Activated CD8-positive, alpha-beta memory T cell treated with anti-CD3 and anti-CD28 coated beads, Interleukin-2, amount 50 U/mL, for 4 hours (primary cell): ENCODE measurements around the gene ITK.
A peak's percentile ranks its signal among the peaks of the same experiment; 100 is the strongest.

Experiments
- DNase-seq: peaks from one replicate; pipeline ENCODE4 v3.0.0-alpha.2; 2020

Gene ITK

GRCh38 chr5:157248821-157249470 is 68.3 kb downstream of the ITK start:
- no peak for DNase-seq

DNA sequence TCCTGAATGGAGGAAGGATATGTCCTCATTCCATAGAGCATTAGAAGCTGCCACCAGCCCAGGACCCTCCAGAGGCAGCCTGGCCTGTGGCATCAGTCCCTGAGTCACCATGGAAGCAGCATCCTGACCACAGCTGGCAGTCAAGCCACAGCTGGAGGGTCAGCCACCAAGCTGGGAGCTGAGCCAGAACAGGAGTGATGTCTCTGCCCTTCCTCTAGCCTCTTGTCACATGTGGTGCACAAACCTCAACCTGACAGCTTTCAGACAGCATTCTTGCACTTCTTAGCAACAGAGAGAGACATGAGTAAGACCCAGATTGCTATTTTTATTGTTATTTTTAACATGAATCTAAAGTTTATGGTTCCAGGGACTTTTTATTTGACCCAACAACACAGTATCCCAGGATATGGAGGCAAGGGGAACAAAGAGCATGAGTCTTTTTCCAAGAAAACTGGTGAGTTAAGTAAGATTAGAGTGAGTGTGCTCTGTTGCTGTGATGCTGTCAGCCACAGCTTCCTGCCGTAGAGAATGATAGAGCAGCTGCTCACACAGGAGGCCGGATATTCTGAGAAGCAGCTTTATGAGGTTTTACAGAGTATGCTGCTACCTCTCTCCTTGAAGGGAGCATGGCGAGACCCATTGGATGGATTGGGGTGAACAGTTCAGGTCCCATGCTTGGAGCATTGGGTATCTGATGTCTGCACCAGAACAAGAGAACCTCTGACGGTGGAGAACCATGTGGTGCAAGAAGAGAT is 72.2 kb downstream of the ITK start:
- peak; percentile 49 for DNase-seq

DNA sequence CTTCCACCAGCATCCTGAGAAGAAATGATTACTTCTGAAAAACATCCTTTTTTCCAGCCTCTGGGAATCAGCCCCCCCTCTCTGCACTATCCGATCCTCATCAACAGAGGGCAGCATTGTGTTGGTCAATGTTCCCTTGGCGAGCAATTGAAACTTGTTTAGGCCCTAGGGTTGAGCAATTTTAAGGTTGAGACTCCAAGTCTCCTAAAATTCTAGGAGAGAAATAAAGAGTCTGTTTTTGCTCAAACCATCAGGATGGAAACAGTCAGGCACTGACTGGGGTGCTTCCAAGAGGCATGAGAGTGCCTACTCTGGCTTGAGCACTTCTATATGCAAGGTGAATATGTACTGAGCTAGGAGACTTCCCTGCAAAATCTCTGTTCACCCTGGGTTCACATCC is 72.9 kb downstream of the ITK start:
- no peak for DNase-seq

- DNase-seq = no peak
These were observed 77.8 kb downstream of the ITK start for GRCh38 chr5:157258450-157258849.

DNA sequence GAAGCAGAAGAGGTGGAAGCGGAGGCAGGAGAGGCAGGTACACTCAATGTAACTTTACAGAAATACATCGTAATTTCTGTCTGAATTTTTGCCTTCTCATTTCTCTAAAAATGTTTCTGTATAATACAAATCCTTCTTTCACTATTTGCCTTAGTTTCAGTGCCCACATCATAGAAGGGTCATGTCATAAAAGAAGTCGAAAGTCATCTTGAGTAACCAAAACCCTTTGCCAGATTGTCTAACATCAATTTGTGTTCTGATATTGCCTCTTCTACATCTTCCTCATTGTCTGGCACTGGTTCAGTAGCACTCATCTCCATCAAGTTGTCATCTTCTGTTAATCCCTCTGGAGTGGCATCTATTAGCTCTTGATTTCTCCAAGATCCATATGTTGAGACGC is 79.1 kb downstream of the ITK start:
- DNase-seq = no peak

DNA sequence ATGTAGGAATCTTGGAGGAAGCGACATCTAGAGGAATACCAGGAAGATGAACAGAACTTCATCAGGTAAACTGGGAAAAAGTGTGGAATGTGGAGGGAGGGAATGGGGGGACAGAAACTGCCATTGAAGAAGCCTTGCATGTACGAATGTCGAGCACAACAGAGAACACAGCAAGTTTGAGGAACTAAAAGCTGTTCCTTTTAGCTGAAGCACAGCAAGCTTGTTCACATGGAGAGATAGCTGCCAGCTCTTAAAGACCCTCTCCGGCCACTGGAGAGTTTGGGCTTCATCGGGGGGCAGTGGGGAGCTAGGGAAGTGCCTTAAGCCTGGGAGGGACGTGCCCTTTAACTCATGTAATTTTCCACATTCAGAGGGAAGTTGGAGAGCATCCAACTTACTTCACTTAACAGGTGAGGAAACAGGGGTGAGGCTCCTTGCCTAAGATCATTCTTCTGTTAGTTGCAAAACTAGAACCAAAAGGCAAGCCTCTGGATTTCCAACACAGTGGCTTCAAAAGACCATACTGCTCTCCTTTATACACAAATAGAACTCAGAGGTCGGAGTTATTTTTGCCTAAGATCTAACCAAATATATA is 83.0 kb downstream of the ITK start:
- DNase-seq = no peak

- DNase-seq = peak; percentile 81
These were observed 85.2 kb downstream of the ITK start, which contains the start of gene CYFIP2 for GRCh38 chr5:157265714-157266285. Gene CYFIP2 (plus strand): TSS chr5:157266123. CDS start chr5:157285362, 19,239 bp downstream.

DNA sequence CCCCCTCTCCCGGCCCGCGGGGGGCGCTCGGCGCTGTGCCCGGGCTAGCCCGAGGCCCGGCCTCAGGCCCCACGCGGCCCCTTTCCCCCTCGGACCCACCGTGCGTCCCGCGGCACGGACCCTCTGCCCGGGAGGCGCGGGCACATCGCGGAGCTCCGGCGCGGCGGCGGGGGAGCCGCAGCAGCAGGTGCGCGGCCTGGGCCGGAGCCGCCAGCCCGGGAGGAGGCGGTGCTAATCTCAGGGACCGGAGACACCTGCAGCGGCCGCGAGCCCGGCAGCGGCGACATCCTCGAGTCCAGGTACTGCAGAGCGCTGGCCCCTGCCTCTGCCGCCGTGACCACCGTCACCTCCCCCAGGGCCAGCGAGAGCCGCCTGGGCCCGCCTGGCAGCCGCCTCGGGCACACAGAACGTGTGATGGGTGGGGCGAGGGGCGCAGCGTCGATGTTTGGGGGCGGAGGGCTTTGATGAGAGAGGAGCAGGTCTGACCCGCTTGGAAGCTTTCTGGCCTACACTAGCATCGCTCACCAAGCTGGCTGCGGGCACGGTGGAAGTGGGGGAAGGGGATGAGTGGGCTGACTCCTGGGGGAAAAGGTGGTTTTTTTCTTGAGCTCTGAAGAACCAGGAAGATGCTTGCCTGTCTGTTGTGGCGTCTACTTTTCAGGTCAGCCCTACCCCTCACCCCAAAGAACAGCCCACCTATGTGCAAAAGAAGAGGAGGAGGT is 85.8 kb downstream of the ITK start:
- peak; percentile 60 for DNase-seq

DNA sequence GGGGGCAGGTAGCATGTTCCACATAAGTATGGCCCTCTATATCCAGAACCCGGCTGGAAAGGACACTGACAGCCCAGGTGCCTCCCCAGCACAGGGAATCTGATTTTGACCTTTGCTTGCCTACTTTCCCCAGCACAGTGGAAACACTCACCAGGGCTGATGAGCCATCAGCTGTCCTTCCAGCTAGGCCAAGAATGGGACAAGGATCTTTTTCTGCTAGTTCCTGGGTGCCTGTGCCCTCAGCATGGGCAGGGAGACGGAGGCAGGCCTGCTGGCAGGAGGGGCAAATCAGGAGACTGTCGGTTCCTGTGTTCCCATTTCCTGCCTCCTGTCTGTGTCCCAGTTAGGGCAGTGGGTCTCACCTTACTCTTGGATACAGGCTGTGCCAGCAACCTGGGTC is 86.4 kb downstream of the ITK start:
- no peak for DNase-seq

- DNase-seq = no peak
These were observed 87.3 kb downstream of the ITK start for GRCh38 chr5:157267761-157268480.

DNA sequence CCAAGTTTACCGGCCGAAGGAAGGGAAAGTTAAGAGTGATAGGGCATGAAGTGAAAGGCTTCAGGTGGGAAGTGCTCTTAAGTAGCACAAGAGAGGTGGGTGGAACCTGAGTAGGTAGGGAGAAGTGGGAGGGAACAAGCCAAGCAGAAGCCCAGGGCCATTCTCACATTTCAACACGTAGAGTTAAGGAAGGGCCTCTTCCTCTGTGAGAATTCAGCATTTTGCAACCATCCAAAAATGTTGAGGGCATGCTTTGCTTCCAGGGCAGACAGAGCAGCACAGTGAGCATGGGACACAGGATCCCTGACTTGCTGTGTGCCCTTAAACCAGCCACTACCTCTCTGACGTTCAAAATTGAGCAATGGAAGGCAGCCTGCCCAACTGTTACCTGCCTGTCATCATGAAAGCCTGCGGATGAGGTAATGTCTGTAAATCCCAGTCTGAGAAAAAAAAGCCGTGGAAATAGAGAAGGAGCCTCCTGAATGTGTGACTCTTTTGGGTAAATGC is 88.6 kb downstream of the ITK start:
- no peak for DNase-seq

- DNase-seq = no peak
These were observed 89.2 kb downstream of the ITK start for GRCh38 chr5:157269761-157270272.

DNA sequence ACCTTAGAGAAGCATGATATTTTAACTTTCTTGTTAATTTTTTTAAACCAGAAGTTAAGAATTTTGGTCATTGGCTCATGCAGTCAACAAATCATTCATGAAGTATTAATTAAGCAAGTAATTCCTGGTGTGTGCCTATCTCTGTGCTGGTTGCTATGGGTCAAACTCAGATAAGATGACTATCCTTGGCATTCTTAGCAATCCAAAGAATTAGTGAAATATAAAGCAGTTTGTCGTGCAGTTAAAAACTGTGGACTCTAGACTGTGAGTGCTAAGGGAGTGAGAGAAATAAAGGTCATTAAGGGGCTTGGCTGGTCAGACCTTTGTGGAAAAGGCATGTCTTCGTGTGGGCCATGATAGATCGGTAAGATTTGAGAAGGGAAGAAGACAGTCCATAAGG is 90.1 kb downstream of the ITK start:
- no peak for DNase-seq

- DNase-seq = peak; percentile 75
These were observed 91.2 kb downstream of the ITK start for GRCh38 chr5:157271740-157272271.

DNA sequence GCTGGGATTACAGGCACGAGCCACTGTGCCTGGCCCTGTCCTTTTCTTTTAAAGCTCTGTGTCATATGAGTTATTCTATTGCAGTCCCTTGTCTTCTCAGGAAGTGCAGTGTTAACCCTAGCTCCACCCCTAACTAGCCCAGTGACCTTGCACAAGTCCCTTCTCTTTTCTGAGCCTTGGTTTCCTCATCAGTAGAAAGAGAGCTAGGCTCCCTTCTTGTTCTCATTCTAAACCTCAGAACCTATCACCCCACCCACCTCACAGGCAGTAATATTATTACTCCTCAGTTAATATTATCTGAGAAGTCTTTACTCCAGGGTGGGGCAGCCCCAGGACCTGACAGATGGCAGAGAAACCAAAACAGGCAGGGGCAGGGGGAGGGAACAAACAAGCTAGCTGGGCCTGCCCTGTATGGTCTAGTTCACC is 92.5 kb downstream of the ITK start:
- no peak for DNase-seq

DNA sequence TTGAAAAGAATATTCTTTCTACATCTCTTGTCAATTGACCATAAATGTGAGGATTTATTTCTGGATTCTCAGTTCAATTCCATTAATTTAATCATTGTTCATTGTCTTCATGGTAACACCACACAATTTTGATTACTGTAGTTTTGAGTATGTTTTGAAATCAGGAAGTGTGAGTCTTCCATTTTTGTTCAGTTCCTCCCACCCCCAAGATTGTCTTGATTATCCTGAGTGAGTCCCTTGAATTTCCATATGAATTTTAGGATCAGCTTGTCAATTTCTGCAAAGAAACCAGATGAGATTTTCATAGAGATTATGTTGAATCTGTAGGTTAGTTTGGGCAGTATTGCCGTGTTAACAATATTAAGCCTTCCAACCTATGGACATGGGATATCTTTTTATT is 94.8 kb downstream of the ITK start:
- no peak for DNase-seq

DNA sequence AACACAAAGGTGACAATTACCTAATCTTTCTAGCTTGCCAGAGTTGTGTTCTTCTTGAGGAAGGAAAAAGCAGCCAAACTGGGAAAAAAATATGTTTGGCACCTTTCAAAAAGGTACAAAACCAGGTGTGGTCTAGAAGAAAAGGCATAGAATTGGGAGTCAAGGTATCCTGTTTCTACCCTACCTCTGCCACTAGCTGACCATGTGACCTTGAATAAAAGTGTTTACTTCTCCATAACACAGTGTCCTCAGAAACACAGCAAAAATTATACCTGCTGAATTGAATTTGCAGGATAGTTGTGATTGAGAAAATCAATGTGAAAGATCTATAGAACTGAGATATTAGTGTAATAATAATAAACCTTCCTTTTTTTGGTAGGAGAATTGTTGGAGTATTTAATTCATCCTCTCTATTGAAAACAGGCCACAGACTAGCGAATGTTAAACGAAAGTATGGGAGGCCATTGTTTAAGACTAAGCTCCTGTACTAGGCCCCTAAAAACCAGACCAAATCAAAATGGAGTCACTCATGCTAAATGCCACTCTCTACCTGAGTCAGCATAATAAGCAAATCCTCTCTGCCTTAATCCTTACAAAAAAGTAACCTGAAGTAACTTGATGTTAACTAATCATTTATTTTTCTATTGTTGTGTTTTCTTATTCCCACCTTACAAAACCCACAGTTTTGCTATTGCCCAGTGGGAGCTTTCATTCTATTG is 97.8 kb downstream of the ITK start:
- DNase-seq = no peak

DNA sequence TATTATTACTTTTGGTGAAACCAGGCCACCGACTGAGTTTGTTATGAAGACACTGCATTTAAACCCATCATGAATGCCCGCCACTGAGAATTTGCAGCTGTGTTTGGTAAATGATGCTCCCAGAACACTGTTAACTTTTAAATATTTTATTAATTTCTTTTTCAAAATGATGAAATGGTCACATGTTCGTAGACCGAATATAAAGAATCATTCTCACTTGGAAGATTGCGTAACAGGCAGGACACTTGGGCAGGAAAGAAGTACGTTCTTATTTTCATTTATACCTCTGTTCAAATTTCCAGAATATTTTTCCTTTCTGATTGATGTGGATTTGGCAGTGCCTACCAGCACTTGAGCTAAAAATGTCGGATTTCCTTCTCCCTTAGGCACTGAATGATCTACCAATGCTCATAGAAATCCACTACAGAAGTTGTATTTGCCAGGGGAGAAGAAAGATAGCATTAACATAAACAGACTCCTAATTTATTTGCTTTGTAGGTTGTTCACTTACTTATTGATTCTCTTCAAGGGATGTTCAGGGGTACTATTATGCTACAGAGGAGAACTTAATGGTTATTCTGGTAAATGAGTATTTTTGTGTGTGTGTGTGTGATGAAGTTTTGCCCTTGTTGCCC is 99.1 kb downstream of the ITK start:
- no peak for DNase-seq

DNA sequence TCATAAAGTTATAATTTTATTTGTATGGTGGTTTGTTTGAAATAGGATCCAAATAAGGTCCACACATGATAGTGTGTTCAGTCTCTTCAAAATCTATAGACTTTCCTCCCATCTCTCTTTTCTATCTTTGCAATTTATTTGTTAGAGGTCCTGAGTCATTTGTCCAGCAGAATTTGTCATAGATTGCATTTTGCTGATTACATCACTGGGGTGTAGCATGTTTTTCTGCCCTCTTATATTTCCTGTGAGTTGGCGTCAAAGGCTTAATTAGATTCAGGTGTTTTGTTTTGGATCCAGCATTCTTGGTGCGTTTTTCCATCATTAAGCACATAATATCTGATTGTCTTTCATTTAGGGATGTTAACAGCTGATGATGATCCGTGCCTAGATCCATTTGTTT is 100.3 kb downstream of the ITK start:
- no peak for DNase-seq

DNA sequence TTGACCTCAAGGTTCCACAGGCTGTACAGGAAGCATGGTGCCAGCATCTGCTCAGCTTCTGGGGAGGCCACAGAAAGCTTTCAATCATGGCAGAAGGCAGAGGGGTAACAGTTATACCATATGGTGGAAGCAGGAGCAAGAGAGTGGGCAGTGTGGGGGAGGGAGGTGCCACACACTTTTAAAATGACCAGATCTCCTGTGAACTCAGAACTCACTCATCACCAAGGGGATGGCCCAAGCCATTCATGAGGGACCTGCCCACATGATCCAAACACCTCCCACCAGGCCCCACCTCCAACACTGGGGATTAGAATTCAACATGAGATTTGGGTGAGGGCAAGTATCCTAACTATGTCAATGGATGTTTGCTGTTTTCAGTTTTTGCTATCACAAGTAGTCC is 101.5 kb downstream of the ITK start:
- DNase-seq = no peak

- no peak for DNase-seq
These were observed 102.8 kb downstream of the ITK start for GRCh38 chr5:157283434-157283833.
